Activated CD4-positive, alpha-beta T cell treated with anti-CD3 and anti-CD28 coated beads, Interleukin-2, amount 50 U/mL, for 1 hour (primary cell): ENCODE measurements around the gene ACCS.

Source experiments
- DNase-seq: peaks from one replicate; pipeline ENCODE4 v3.0.0-alpha.2; 2020

Gene ACCS, protein sequence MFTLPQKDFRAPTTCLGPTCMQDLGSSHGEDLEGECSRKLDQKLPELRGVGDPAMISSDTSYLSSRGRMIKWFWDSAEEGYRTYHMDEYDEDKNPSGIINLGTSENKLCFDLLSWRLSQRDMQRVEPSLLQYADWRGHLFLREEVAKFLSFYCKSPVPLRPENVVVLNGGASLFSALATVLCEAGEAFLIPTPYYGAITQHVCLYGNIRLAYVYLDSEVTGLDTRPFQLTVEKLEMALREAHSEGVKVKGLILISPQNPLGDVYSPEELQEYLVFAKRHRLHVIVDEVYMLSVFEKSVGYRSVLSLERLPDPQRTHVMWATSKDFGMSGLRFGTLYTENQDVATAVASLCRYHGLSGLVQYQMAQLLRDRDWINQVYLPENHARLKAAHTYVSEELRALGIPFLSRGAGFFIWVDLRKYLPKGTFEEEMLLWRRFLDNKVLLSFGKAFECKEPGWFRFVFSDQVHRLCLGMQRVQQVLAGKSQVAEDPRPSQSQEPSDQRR

GRCh38 chr11:44065841-44066731, at the start of gene ACCS:
Gene ACCS, plus strand, starts transcription at chr11:44066270. Its CDS starts 1,358 bp downstream, at chr11:44067628.
- peak; percentile 86 for DNase-seq

DNA sequence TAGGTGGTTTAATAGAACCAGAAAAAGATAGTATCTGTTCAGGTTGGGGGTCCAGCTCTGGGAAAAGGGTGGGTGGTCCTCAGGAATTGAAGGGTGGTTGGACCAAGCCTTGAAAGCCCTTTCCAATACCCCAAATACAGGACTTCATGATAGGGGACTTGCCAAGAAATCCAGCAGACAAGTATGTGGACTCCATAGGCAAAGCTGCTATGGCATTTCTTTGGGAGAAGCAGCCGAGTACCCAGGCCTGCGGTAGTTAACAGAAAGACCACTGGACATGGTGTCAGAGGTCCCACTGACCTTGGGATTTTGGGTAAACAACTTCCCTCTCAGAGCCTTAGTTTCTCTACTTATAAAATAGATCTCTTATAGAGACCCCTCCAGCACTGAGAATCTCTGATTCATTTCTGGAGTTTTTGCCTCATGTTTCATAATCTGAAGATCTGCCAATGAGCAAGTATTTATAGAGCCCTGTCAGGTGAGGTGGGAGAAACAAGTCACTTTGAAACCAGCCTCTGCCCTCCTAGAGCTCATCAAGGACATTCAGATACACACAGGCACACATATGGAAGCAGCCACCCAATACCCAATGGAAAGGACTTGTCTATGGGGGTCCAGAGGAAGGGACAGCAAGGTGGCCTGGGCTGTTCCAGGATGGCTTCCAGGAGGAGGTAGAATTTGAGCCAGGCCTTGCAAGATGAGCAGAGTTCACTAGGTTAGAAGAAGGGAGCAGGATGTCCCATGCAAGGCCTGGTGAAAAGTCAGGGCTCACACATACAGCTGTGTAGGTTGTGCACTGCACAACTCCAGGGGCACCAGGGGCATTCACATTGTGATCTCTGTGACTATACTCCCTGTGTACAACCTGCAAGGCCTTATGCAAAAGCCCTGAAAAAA, 49.3 kb upstream of the ACCS start:
- DNase-seq: no peak

GRCh38 chr11:44017443-44018126, 48.5 kb upstream of the ACCS start:
- DNase-seq: no peak

- DNase-seq: no peak
Measured at GRCh38 chr11:44018127-44018521, 47.9 kb upstream of the ACCS start.

DNA sequence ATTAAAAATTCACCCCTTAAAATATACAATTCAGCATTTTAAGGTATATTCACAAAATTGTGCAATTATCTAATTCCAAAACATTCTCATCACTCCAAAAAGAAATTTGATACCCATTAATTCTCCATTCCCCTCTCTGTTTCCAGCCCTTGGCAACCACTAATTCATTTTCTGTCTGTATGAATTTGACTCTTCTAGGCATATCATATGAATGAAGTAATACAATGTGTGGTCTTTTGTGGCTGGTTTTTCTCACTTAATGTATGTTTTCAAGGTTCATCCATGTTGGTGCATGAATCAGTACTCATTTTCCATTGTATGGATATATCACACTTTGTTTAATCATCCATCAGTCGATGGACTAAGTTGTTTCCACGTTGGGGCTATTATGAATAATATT, 47.2 kb upstream of the ACCS start:
- DNase-seq: no peak

DNA sequence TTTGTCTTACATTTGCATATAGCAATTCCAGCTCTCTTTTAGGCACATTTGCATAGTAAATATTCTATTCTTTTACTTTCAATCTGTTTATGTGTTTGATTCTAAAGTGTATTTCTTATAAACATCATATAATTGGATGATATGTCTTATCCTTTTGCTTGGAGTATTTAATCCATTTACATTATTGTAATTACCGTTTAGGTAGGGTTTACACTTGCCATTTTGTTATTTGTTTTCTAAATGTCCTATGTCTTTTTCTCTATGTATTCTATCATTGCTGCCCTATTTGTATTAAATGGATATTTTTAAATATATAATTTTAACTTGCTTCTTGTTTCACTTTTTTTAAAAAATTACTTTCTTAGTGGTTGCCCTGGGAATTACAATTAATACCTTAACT, 41.1 kb upstream of the ACCS start:
- no peak for DNase-seq

DNA sequence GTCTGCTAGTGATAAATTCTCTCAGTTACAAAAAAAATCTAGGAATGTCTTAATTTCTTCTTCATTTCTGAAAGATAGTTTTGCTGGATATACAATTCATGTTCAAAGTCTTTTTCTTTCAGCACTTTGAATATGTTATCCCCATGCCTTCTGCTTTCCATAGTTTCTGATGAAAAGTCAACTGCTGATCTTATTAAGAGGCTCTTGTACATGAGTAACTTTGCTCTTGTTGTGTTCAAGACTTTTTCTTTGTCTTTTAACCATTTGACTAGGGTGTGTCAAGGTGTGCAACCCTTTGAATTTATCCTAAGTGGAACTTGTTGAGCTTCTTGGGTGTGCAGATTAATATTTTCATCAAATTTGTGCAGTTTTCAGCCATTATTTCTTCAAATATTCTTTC, 40.3 kb upstream of the ACCS start:
- no peak for DNase-seq

DNA sequence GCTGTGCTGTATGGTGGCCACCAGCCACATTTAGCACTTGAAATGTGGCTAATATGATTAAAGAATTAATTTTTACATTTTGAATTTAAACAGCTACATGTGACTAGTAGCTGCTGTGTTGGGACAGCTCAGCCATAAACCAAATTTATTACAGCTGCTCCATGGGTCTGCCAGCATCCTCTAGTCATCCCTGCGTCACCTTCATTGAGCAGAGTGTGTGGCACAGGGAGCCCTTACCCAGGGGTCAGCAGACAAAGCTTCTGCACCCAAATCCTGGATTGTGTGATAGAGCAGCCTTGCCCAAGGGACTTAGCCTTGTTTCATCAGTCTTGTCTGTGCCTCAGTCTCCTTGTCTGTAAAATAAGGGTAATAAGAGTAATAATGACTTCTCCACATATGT, 37.7 kb upstream of the ACCS start:
- DNase-seq: no peak

GRCh38 chr11:44028816-44029506, 37.1 kb upstream of the ACCS start:
- no peak for DNase-seq

DNA sequence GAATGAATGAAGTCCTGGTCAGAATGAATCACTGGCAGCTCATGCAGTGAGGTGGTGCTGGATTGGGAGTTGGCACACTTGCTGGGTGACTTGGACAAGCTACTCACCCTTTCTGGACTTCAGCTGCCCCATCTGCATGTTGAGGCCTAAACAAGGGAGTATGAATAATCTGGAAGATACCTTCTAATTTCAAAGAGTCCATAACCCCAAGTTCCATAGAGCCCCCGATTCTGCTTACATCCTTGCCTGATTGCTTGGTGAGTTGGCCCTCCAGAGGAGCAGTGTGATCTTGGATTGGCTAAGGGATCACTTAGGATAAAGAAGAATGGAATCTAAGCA, 36.6 kb upstream of the ACCS start:
- DNase-seq: no peak

DNA sequence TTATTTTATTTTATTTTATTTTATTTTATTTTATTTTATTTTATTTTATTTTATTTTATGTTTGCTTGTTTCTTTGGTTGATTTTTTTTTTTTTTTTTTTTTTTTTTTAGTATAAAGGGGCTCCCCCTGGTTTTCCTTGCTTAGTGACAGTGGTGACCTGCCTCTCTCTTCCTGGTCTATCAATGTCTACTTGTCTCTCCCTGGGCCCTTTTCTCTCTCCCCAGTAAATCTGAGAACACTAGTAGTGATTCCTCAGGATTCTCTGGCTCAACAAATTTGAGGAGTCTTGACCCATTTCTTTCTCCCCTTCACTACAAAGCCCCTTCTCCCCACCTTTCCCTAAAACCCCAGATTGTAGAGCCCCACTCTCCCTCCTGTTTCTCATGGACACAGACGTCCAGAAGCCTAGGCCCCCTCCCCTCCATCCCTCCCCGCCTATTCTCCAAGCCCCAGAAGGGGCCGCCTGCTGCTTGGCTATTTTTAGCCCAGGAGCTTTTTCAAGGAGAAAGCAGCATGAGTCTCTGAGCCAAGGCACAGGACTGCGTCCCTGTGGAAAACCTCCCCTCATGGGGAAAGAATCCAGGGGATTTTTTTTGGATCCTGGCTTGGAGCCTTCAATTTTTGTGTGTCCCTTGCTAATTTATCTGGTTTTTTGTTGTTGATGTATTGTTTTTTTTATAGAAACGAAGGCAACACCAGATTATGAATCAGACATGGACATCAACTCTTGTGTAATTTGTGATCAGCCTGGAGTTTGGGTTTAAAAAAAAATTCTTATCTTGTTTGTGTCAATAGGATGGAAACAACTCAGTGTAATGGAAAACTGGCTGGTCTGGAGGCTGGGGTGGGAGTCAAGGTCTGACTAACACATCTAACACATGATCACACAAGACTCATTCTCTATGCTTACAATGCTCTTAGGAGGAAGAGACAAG, 35.8 kb upstream of the ACCS start:
- DNase-seq: no peak

GRCh38 chr11:44030996-44031395, 35.1 kb upstream of the ACCS start:
- DNase-seq: no peak

GRCh38 chr11:44031549-44031948, 34.5 kb upstream of the ACCS start:
- DNase-seq: no peak

DNA sequence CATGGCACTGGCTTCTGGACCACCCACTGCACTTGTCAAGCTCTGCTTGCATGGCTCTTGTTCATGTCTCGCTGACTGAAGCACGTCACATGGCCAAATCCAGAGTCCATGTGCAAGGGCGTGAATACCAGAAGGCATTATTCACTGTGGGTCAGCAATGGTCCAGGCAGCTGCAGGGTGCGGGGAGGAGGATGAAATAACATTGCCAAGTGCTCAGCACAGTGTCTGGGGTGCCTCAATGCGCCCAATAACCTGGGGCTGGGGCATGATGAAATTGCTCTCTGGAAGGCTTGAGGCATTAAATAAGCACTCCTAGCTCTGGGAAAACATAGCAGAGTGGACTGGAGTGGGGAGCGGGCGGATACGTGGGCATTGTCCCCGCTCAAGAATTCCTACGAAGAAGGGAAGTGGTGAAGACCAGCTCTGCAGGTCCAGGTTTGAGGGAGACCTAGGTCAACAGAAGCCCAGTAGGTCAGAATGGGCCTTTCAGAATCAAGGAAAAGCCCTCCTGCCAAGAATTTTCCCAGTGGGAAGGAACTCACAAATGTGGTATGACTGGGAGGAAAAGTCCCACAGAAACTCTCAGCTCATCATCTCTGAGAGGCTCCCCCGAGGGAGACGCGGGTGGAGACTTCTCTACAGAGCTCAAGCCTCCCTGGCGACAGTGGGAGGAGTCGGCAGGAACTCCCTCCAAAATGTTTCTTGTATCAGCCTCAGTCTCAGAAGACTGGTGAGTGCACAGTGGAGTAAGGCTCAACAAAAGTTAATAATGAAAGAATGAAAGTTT, 33.6 kb upstream of the ACCS start:
- DNase-seq: no peak

GRCh38 chr11:44033411-44033850, 32.6 kb upstream of the ACCS start:
- no peak for DNase-seq

DNA sequence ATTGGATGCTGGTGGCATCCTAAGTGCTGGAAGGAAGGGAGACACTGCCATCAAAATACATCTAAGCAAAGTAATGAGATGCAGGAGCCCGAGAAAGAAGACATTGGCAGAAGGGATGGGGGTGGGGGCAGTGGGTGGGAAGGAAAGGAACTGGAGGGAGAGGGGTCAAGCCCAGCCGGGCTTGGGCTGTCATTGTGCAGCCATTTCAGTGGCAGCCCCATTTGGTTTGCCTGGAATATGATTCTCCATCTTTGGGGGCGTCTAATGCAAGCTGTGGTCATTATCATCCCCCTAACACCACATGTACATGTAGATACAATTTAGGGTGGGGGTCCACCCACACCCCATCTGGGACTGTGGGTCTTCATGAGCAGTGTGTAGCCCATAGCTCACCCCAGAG, 32.2 kb upstream of the ACCS start:
- no peak for DNase-seq

DNA sequence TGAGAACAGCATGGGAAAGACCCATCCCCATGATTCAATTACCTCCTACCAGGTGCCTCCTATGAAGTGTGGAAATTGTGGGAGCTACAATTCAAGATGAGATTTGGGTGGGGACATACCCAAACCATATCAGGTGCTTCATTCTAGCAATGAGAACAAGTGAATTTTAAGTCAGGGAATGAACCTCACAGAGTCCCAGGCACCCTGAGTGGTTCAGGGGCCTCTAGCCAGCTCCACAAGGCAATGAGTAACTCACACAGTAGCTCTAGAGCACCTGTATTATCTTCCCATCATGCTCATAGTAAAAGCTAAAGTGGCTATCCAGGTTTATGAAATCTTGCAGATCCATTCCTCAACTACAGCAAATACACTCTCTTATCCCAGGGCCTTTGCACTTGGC, 31.4 kb upstream of the ACCS start:
- DNase-seq: no peak

DNA sequence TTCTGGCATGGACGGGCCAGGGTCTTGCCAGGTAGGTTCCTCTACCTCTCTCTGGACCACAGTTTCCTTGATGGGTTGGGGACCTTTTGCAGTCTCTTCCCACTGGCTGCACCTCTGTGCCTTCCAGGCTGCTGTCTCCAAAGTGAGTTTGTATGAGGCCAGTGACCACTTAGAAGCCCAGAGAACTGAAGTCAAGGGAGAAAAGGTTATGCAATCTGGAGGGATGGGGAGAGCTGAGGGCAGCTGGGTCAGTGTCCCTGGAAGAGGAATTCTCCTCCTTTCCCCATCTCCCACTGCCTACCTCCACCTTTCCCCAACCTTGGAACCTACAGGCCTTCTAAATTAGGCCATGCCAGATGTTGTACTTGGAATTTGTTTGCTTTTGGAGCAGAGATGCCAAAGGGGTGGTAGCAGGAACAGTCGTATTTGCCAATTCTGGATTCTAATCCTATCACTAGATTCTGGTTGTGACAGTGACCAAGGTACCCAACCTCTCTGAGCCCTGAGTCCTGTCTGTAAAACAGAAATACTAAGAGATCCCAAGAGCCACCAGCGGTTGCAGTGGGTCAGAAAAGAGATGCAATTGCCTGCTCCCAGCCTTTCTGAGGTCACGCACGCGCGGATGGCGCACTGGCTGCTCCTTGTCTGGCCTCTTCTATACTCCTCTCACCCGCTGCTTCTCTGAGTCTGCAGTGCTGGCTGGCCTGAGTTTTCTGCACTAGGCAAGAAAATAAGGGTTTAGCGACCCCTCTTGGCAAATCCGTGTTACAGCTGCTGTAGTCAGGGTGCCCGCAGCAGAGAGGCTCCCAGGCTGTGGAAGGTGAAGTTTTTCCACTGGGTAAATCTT, 29.0 kb upstream of the ACCS start:
- no peak for DNase-seq

GRCh38 chr11:44037658-44037998, 28.4 kb upstream of the ACCS start:
- no peak for DNase-seq
